ENCODE data around the gene DCST1. TPM values are rescaled to one million over a fixed set of nuclear protein-coding genes. Genes with fewer than 3 reads are reported as not detected.

Gene DCST1
- total and polyA plus RNA-seq, 2 of the 8 experiments (the other 6 are each of a cell fraction or from before 2014, with no cell fraction given): not detected

DNA sequence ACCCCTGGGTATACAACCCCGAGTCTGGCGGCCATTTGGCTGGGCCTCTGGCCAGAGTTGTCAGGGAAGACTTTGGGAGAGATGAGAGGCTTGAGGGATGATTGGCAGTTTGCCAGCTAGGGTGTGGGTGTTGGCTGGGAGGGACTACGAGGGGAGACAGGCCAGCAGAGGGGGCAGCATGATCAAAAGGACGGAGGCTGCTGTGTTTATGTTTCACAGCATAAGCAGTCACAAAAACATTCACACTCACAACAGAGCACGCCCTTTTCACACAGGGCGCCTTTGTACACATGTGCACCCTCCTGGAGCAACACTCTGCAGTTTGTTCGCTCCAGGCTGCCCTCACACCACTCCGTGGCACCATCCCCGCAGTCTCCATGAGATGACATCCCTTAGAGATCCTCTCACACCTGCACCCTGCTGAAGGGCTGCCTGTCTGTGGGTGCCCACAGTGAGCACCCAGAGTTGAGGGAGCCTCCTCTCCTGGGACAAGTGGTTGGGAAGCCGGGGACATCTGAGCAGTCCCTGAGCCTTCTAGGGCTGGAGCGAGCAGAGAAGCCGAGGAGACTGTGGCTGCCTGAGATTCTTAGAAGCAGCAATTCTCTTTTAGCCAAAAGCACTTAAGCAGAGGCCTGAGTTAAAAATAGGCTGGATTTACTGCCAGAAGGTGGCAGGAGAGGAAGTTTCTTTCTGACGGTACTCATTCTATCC lies 60.4 kb downstream of the DCST1 start:
- Histone ChIP-seq H4K91ac (replicated peaks; ENCODE audit: insufficient read length, low read length) (no peak overlapping the region), H3K4me3 (ENCODE audit: extremely low read depth in 1 of 4, insufficient read depth in 2 of 4, low read depth in 3 of 4, low read length in 4 of 4) (no peak overlapping the region), H3K56ac (replicated peaks; ENCODE audit: insufficient read length, low read depth, low read length) (no peak overlapping the region), H2BK15ac (ENCODE audit: low read length) (peak overlapping the region; percentile 81; the same call in 1 of the 2 replicates), H3K79me2 (ENCODE audit: control insufficient read depth in 1 of 2, insufficient read depth in 2 of 2, low read length in 2 of 2) (no peaks in the 10 kb centered on the region), H3K4ac (replicated peaks; ENCODE audit: insufficient read length, low read depth, low read length) (peak overlapping the region; percentile 2), H3K79me1 (ENCODE audit: low read depth, low read length) (no peaks in the 10 kb centered on the region), H3K9me3 (ENCODE audit: insufficient read depth in 2 of 2, low read depth in 1 of 2, low read length in 1 of 2) (no peaks in the 10 kb centered on the region), H3K18ac (ENCODE audit: extremely low read depth, low read length) (peak overlapping the region; percentile 62), H2BK12ac (ENCODE audit: low read depth, low read length) (0 out of 2 replicates have a peak overlapping the region, but pooled peaks have one; percentile 55), H4K8ac (ENCODE audit: extremely low read depth, insufficient read depth, low read length) (no peak overlapping the region), H2BK20ac (ENCODE audit: low read length) (no peak overlapping the region), H3K4me1 (replicated peaks in 1 of 4; ENCODE audit: control insufficient read depth in 3 of 4, insufficient read depth in 4 of 4, low read length in 3 of 4) (peaks cover 0 to 10% (median 8%) of the 10 kb centered on the region in 4 experiments; a peak in 5 of 7 replicates), H3K23ac (ENCODE audit: insufficient read length) (no peak overlapping the region), H2BK120ac (replicated peaks; ENCODE audit: low read depth, low read length) (no peak overlapping the region), H3K9ac (replicated peaks in 1 of 4; ENCODE audit: extremely low read depth in 1 of 4, low read depth in 3 of 4, low read length in 3 of 4) (no peak overlapping the region), H3K4me2 (ENCODE audit: insufficient read depth in 1 of 2, low read depth in 2 of 2, low read length in 2 of 2) (peak overlapping the region; percentile 19 to 30; a peak in 2 of 4 replicates), H4K5ac (ENCODE audit: insufficient read length, low read depth, low read length) (no peak overlapping the region), H2AK5ac (ENCODE audit: low read depth, low read length) (no peak overlapping the region), H3K27ac (ENCODE audit: low read depth, low read length) (no peak overlapping the region; the same call in 1 of the 2 replicates), H2BK5ac (ENCODE audit: low read depth, low read length) (no peak overlapping the region), H3K14ac (ENCODE audit: insufficient read length) (no peak overlapping the region), H3K36me3 (ENCODE audit: control insufficient read depth in 2 of 4, insufficient read depth in 4 of 4, low read length in 3 of 4) (no peaks in the 10 kb centered on the region), H3K27me3 (replicated peaks in 1 of 4; ENCODE audit: control insufficient read depth in 3 of 4, extremely low read depth in 1 of 4, insufficient read depth in 3 of 4, low read length in 3 of 4) (peaks cover 0 to 12% (median 2%) of the 10 kb centered on the region in 4 experiments; a peak in 2 of 7 replicates), H3K23me2 (ENCODE audit: low read depth, low read length) (no peaks in the 10 kb centered on the region), H2AFZ (ENCODE audit: low read length) (peak overlapping the region; percentile 63), H4K20me1 (replicated peaks in 1 of 2; ENCODE audit: control insufficient read depth in 1 of 2, insufficient read depth in 2 of 2, low read length in 2 of 2) (no peaks in the 10 kb centered on the region)
- TF ChIP-seq, protein P1, sequence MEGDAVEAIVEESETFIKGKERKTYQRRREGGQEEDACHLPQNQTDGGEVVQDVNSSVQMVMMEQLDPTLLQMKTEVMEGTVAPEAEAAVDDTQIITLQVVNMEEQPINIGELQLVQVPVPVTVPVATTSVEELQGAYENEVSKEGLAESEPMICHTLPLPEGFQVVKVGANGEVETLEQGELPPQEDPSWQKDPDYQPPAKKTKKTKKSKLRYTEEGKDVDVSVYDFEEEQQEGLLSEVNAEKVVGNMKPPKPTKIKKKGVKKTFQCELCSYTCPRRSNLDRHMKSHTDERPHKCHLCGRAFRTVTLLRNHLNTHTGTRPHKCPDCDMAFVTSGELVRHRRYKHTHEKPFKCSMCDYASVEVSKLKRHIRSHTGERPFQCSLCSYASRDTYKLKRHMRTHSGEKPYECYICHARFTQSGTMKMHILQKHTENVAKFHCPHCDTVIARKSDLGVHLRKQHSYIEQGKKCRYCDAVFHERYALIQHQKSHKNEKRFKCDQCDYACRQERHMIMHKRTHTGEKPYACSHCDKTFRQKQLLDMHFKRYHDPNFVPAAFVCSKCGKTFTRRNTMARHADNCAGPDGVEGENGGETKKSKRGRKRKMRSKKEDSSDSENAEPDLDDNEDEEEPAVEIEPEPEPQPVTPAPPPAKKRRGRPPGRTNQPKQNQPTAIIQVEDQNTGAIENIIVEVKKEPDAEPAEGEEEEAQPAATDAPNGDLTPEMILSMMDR (IDR thresholded peaks at IDR 0.05; ENCODE audit: control extremely low read depth in 1 of 3, insufficient read depth in 1 of 3, low read depth in 1 of 3, low read length in 3 of 3): peak in 2 of 3 experiments; percentile 57 to 70; a peak in 3 of 4 replicates
- no peak for TF ChIP-seq MAFK (IDR thresholded peaks at IDR 0.05; ENCODE audit: low read depth, low read length)
- TF ChIP-seq RAD21 (IDR thresholded peaks at IDR 0.05 in 1 of 2, conservative IDR thresholded peaks at IDR 0.05 in 1 of 2; ENCODE audit: low read depth in 2 of 2, low read length in 2 of 2): peak; percentile 54 to 69
- TF ChIP-seq YY1 (IDR thresholded peaks at IDR 0.05; ENCODE audit: low read depth, low read length): no peak
- FAIRE-seq (no peak), DNase-seq (ENCODE audit: low read depth in 1 of 2, low spot score in 2 of 2) (peak in 1 of 2 experiments; percentile 54)
- ChIA-PET CTCF (ENCODE audit: partially characterized antibody) (interaction anchor here (0.9 to 6.9 kb wide), 14 partner anchors 9 to 79 kb away, joined by 3 to 101 read pairs (median 6); partner anchors contain the start of genes EFNA4 and KRTCAP2), POLR2A (ENCODE audit: partially characterized antibody) (interaction anchor here (0.6 to 1.2 kb wide), 3 partner anchors 37 to 100 kb away, joined by 3 to 4 read pairs (median 3); no protein-coding TSS in a partner anchor)
- WGBS, 2 experiments (ENCODE audit: extremely low coverage in 1 of 2, insufficient coverage in 1 of 2, insufficient read length in 1 of 2, insufficient replicate concordance in 2 of 2, low coverage in 1 of 2, low lambda C conversion rate in 2 of 2, missing lambda C conversion rate in 1 of 2): 70% methylated on average over 13 of the region's 13 CpGs; no CpG with 5 or more reads in 1 of the 2 experiments
